Measurements from ENCODE around the gene CNTN5.
"Not testable (repeated sequence)": the region's sequence is repeated elsewhere in the genome, so short reads cannot be mapped to it uniquely, and the experiment has no call there.

The CNTN5 gene

GRCh38 chr11:99020352-99021225, at the start of gene CNTN5:
Gene CNTN5, plus strand, starts transcription at chr11:99020949.
- peak; percentile 43 for DNase-seq

GRCh38 chr11:98979205-98979604, 41.5 kb upstream of the CNTN5 start:
- no peak for DNase-seq

- DNase-seq: no peak
Observed at GRCh38 chr11:99015634-99016454, 4.9 kb upstream of the CNTN5 start.

GRCh38 chr11:99019696-99020095, 1.1 kb upstream of the CNTN5 start:
- no peak for DNase-seq

GRCh38 chr11:99037057-99037456, 16.3 kb downstream of the CNTN5 start:
- no peak for DNase-seq

GRCh38 chr11:99063331-99063730, 42.6 kb downstream of the CNTN5 start:
- DNase-seq: no peak

- DNase-seq: no peak
Observed at GRCh38 chr11:99065121-99065520, 44.4 kb downstream of the CNTN5 start.

GRCh38 chr11:99066618-99067317, 46.0 kb downstream of the CNTN5 start:
- no peak for DNase-seq

GRCh38 chr11:99068832-99069231, 48.1 kb downstream of the CNTN5 start:
- DNase-seq: no peak

- DNase-seq: peak; percentile 57
Observed at GRCh38 chr11:99069856-99070444, 49.2 kb downstream of the CNTN5 start.

- no peak for DNase-seq
Observed at GRCh38 chr11:99079576-99079975, 58.8 kb downstream of the CNTN5 start.

GRCh38 chr11:99080154-99080553, 59.4 kb downstream of the CNTN5 start:
- no peak for DNase-seq

GRCh38 chr11:99098258-99098657, 77.5 kb downstream of the CNTN5 start:
- no peak for DNase-seq

- no peak for DNase-seq
Observed at GRCh38 chr11:99098751-99099150, 78.0 kb downstream of the CNTN5 start.

GRCh38 chr11:99117603-99118002, 96.9 kb downstream of the CNTN5 start:
- no peak for DNase-seq

- not testable (repeated sequence) for DNase-seq
Observed at GRCh38 chr11:99133862-99134261, 113.1 kb downstream of the CNTN5 start.

GRCh38 chr11:99135508-99135907, 114.8 kb downstream of the CNTN5 start:
- no peak for DNase-seq

- no peak for DNase-seq
Observed at GRCh38 chr11:99142237-99142636, 121.5 kb downstream of the CNTN5 start.

- no peak for DNase-seq
Observed at GRCh38 chr11:99148352-99148751, 127.6 kb downstream of the CNTN5 start.

- DNase-seq: no peak
Observed at GRCh38 chr11:99154277-99154676, 133.5 kb downstream of the CNTN5 start.

GRCh38 chr11:99160447-99160846, 139.7 kb downstream of the CNTN5 start:
- DNase-seq: no peak

GRCh38 chr11:99162819-99163218, 142.1 kb downstream of the CNTN5 start:
- no peak for DNase-seq

- DNase-seq: no peak
Observed at GRCh38 chr11:99170591-99170990, 149.8 kb downstream of the CNTN5 start.
